Activated CD8-positive, alpha-beta T cell treated with anti-CD3 and anti-CD28 coated beads, Interleukin-2, amount 10 ng/mL, durations not matched to agents 7 days and 5 days (primary cell): ENCODE data around the gene PDIA6. TPM values are rescaled to one million over a fixed set of nuclear protein-coding genes. Genes with fewer than 3 reads are reported as not detected.

Experiments used
- ATAC-seq: fragments of 150-1000 bp; cut with Tn5 transposase; one replicate; pipeline ENCODE4 v1.10.0; 2021; ENCODE audit warnings: moderate library complexity
- CTCF ChIA-PET: fragments of 350-600 bp; sonication (Branson Sonifier 250); formaldehyde crosslinking; loops from one replicate; lab custom pipeline; 2021; ENCODE audit warnings: antibody characterized with exemption; lab: Charles Lee
- POLR2A ChIA-PET: fragments of 350-600 bp; sonication (Branson Sonifier 250); formaldehyde crosslinking; loops from one replicate; lab custom pipeline; 2021; ENCODE audit warnings: antibody characterized with exemption; lab: Charles Lee
- DNase-seq: peaks from one replicate; pipeline ENCODE4 v3.0.0-alpha.2; 2020
- H3K27ac Mint-ChIP-seq: one replicate; pipeline ENCODE4 v1.8.0; 2021; ENCODE audit warnings: mild to moderate bottlenecking, mixed read lengths
- H3K27me3 Mint-ChIP-seq: one replicate; pipeline ENCODE4 v1.8.0; 2021; ENCODE audit warnings: low read depth, mixed read lengths
- H3K36me3 Mint-ChIP-seq: one replicate; pipeline ENCODE4 v1.8.0; 2021; ENCODE audit warnings: low read depth, mixed read lengths
- H3K4me1 Mint-ChIP-seq: one replicate; pipeline ENCODE4 v1.8.0; 2021; ENCODE audit warnings: low read depth, mixed read lengths
- H3K4me3 Mint-ChIP-seq: one replicate; pipeline ENCODE4 v1.8.0; 2021; ENCODE audit warnings: mild to moderate bottlenecking, mixed read lengths
- H3K9me3 Mint-ChIP-seq: one replicate; pipeline ENCODE4 v1.8.0; 2022; ENCODE audit warnings: mixed read lengths; ENCODE audit not compliant: insufficient read depth
- total RNA-seq, 2 experiments: library from RNA; stranded (reverse); gene quantifications; one replicate each; pipeline ENCODE4 v1.2.3, GENCODE V29; 2021

The PDIA6 gene
- total RNA-seq, 2 experiments from 2014 or later: 131 to 138 TPM

DNA sequence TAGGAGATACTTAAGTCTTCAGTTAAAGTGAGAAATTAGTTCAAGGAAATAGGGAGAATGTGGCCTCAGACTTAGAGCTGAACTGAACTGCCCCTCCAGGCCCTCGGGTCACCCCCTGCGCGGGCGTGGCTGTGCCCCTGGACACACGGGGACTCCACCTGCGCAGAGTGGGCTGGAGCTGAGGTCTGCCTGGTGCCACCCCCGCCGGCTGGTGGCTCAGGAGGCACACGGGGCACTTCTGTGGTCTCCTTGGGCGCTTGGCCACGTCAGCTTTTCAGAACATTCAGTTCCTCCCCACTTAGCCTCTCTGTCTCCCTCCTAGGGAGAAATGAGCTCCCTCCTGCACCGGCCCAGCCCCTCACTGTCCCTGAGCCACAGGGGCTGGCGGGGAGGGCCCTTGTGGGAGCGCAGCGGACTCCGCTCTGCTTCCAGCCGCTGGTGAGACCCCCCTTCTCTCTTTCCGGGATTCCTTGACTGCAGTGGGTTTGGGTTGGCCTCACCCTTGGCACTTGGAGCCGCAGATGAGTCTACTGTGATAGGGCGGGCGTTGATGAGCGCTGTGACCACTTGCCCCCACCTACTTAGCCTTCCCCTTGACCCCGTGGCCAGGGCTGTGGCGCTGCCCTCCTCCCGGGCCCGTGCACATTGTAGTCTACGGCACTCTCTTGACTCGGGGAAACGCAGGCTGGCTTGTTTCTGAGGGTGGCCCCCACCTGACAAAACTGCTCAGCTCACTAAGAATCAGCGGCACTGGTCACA, 18.2 kb upstream of the PDIA6 start:
- H3K36me3 Mint-ChIP-seq: no peaks in the 10 kb centered on the region
- H3K4me3 Mint-ChIP-seq: no peak overlapping the region
- CTCF ChIA-PET: interaction anchor here (0.9 to 4.3 kb wide), 5 partner anchors 8 to 616 kb away, joined by 3 to 51 read pairs (median 4); a partner anchor contains a TSS
- DNase-seq: no peak
- H3K27ac Mint-ChIP-seq: no peak overlapping the region
- no peaks in the 10 kb centered on the region for H3K9me3 Mint-ChIP-seq
- POLR2A ChIA-PET: interaction anchor here (0.7 kb wide), 1 partner anchor 135 kb away, joined by 3 read pairs; no protein-coding TSS in a partner anchor
- peaks cover 5% of the 10 kb centered on the region for H3K4me1 Mint-ChIP-seq
- H3K27me3 Mint-ChIP-seq: peaks cover 19% of the 10 kb centered on the region
- no peak for ATAC-seq

DNA sequence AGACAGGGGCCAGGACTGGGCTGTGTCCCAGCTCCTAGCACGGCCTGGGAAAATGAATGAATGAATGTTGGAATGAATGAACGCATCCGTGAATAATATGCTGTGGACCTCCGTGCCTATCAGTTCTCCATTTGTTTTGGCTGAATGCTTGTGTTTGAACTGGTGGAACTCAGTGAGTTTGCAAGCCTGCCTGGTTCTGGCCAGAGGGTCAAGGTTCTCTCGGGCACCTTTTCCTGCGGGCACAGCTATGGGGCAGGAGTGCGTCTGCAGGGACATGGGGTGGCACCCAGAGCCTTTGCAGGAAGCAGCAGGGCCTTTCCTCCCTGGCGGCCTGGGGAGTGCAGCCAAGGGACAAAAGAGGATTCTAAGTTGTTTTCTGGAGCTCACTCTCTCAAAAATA, 17.6 kb upstream of the PDIA6 start:
- Mint-ChIP-seq H3K9me3 (no peaks in the 10 kb centered on the region), H3K27me3 (peaks cover 23% of the 10 kb centered on the region), H3K4me1 (peaks cover 5% of the 10 kb centered on the region), H3K36me3 (no peaks in the 10 kb centered on the region), H3K4me3 (no peak overlapping the region), H3K27ac (no peak overlapping the region)
- ChIA-PET POLR2A (interaction anchor here (0.7 kb wide), 1 partner anchor 136 kb away, joined by 3 read pairs; no protein-coding TSS in a partner anchor), CTCF (interaction anchor here (2.2 to 4.3 kb wide), 2 partner anchors 295 to 301 kb away, joined by 11 to 51 read pairs; a partner anchor contains a TSS)
- ATAC-seq: no peak
- DNase-seq: no peak

DNA sequence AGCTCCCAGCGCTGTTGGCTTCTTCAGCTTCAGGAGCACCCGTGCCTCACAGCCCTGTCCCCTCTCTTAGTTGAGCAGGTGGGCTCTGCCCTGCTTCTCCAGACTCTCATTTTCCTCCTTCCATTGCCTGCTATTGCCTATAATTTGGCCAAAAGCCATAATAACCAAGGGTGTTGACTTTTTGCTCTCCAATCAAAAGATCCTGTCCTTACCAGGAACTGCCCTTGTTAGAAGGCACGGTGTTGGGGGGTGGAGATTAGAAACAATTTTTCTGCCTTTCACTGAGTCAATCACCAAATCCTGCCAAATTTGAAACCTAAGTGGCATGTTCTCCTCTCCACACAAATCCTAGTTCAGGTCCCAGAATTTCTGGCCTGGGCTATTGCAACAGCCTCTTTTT, 16.7 kb upstream of the PDIA6 start:
- no peak overlapping the region for H3K27ac Mint-ChIP-seq
- H3K4me1 Mint-ChIP-seq: peaks cover 5% of the 10 kb centered on the region
- DNase-seq (no peak), ATAC-seq (no peak)
- ChIA-PET POLR2A (no interaction called here), CTCF (interaction anchor here (2.2 to 4.3 kb wide), 2 partner anchors 295 to 302 kb away, joined by 11 to 51 read pairs; a partner anchor contains a TSS)
- H3K36me3 Mint-ChIP-seq: no peaks in the 10 kb centered on the region
- no peak overlapping the region for H3K4me3 Mint-ChIP-seq
- peaks cover 32% of the 10 kb centered on the region for H3K27me3 Mint-ChIP-seq
- no peaks in the 10 kb centered on the region for H3K9me3 Mint-ChIP-seq

DNA sequence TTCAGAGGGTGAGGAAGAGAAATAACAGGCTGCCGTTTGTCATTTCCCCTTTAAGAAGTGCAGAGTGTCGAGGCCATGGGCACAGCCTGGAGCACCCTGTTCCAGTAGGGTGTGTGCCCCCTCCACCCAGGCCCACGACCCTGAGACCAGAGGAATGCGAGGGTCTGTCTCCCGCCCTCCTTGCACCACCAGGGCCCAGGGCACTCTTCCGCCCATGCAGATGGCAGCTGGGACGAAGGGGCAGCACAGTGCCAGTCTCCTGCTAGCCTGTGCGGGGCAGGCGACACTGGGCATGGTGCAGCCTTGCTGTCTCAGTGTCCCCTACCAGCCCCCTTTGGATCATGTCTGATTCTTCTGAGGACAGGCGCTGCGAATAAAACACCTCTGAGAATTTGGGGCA, 15.8 kb upstream of the PDIA6 start:
- no peaks in the 10 kb centered on the region for H3K9me3 Mint-ChIP-seq
- ChIA-PET CTCF (no interaction called here), POLR2A (no interaction called here)
- no peaks in the 10 kb centered on the region for H3K36me3 Mint-ChIP-seq
- ATAC-seq (no peak), DNase-seq (no peak)
- H3K27me3 Mint-ChIP-seq: peaks cover 34% of the 10 kb centered on the region
- peaks cover 5% of the 10 kb centered on the region for H3K4me1 Mint-ChIP-seq
- H3K27ac Mint-ChIP-seq: no peak overlapping the region
- no peak overlapping the region for H3K4me3 Mint-ChIP-seq

DNA sequence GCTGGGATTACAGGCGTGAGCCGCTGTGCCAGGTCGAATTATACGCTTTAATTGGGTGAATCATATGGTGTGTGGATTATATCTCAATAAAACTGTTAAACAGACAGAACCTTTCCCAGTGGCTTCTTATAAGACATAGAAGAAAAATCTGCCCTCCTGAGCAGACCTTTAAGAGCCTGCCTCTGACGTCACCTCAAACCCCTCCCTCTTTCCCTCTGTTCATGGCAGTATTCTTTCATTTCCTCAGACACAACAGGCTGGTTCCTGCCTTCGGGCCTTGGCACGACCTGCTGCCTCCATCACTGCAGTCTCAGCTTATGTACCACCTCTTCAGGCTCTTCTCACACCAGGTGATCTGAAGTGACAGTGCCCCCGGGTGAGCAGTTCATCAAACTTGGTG, 14.0 kb upstream of the PDIA6 start:
- H3K27me3 Mint-ChIP-seq: peaks cover 36% of the 10 kb centered on the region
- no peak for ATAC-seq
- no peaks in the 10 kb centered on the region for H3K36me3 Mint-ChIP-seq
- no peaks in the 10 kb centered on the region for H3K4me1 Mint-ChIP-seq
- no peaks in the 10 kb centered on the region for H3K9me3 Mint-ChIP-seq
- ChIA-PET CTCF (no interaction called here), POLR2A (no interaction called here)
- no peak for DNase-seq
- no peak overlapping the region for H3K27ac Mint-ChIP-seq
- H3K4me3 Mint-ChIP-seq: no peak overlapping the region

DNA sequence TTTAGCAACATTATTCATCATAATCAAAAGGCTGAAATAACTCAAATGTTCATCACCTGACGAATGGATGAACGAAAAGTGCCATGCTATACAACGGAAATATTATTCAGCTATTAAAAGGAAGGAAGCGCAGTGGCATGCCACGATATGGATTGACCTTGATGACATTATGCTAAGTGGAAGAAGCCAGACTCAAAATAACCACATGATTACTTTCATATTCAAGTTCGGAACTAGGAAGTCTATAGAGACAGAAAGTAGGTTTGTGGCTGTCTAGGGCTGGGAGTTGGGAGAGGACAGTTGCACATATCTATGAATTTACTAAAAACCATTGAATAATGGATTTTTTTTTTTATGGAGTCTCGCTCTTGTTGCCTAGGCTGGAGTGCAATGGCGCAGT, 13.4 kb upstream of the PDIA6 start:
- Mint-ChIP-seq H3K9me3 (no peaks in the 10 kb centered on the region), H3K27ac (no peak overlapping the region), H3K4me1 (no peaks in the 10 kb centered on the region), H3K27me3 (peaks cover 37% of the 10 kb centered on the region), H3K4me3 (no peak overlapping the region), H3K36me3 (no peaks in the 10 kb centered on the region)
- ChIA-PET POLR2A (no interaction called here), CTCF (no interaction called here)
- ATAC-seq (no peak), DNase-seq (no peak)

DNA sequence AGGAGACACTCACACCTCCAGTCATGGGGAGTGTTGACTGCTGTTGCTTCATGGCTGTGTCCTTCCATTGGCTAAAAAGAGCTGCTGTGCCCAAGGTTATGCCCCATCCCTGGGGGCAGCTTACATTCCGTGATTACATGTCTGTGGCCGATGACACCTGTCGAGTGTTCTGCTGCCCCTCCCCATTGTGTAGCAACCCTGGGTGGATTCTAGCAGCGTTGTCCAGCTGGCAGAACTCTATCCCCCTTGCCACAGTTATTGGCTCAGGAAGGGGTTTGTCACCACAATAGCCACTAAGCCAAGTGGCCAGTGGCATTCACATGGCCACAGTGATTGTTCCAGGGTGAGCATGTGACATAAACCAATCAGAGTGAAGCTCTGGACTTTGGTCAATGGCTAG, 11.6 kb upstream of the PDIA6 start:
- no peak for DNase-seq

DNA sequence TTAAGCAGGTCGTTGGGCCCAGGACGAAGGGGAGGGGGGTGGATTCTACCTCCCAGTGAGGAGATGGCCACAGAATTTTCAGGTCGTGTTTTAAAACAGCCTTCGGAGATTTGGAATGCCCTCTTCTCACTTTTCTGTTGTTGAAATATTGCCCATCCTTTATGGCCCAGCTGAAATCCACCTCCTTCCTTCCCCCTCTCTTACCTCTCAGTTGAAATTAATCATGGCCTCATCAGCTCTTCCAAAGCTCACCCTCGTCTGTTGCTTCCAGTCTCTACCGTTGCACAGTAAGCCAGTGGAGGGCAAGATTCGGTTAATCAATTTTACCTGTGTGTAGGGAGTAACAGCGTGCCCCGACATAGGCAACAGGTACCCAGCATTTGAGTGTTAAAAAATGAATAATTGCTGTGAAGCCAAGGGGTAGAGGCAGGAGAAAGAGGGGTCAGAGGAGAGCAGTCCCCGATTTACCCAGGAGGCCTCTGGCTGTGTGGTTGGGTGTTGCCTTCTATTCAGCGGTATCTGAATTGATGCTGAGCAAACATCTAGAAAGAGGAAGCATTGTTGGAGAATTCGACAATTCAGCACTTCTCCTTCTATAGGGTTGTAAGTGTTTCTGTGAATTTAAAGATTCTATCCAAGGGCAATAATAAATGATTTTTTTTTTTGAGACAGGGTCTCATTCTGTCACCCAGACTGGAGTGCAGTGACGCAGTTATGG, 8.6 kb upstream of the PDIA6 start:
- ChIA-PET CTCF (interaction anchor here (1.1 to 1.8 kb wide), 2 partner anchors 12 to 13 kb away, joined by 4 to 5 read pairs; no protein-coding TSS in a partner anchor), POLR2A (no interaction called here)
- H3K27ac Mint-ChIP-seq: no peak overlapping the region
- H3K4me3 Mint-ChIP-seq: no peak overlapping the region
- H3K27me3 Mint-ChIP-seq: peaks cover 60% of the 10 kb centered on the region
- H3K36me3 Mint-ChIP-seq: no peaks in the 10 kb centered on the region
- DNase-seq: no peak
- ATAC-seq: no peak
- H3K4me1 Mint-ChIP-seq: no peaks in the 10 kb centered on the region
- H3K9me3 Mint-ChIP-seq: no peaks in the 10 kb centered on the region

More for the DNA sequence above, 11.6 kb upstream of the PDIA6 start:
- ChIA-PET CTCF (interaction anchor here (3.0 kb wide), 1 partner anchor 9 kb away, joined by 25 read pairs; no protein-coding TSS in a partner anchor), POLR2A (no interaction called here)
- Mint-ChIP-seq H3K36me3 (no peaks in the 10 kb centered on the region), H3K27me3 (peaks cover 48% of the 10 kb centered on the region), H3K4me3 (no peak overlapping the region), H3K4me1 (no peaks in the 10 kb centered on the region), H3K27ac (no peak overlapping the region), H3K9me3 (no peaks in the 10 kb centered on the region)
- ATAC-seq: no peak

DNA sequence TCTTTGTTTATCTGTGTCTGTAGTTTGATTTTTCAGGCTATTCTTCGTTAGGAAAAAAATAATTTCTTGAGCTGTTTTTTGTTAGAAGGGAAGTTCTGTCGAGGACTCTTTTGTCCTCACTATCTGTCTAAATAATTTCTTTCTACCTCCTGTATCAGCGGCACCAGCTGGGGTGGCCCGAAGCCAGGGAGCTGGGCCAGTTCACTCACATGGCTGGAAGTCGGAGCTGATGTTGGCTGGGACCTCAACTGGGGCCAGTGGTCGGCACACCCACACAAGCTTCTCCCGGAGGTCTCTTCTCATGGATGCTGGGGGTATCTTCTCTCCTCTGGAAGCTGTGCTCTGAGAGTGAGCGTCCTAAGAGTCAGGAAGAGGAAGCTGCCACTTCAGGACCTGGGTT, 8.0 kb upstream of the PDIA6 start:
- H3K4me3 Mint-ChIP-seq: no peak overlapping the region
- peaks cover 59% of the 10 kb centered on the region for H3K27me3 Mint-ChIP-seq
- POLR2A ChIA-PET: no interaction called here
- ATAC-seq: no peak
- no peaks in the 10 kb centered on the region for H3K4me1 Mint-ChIP-seq
- H3K27ac Mint-ChIP-seq: no peak overlapping the region
- H3K36me3 Mint-ChIP-seq: no peaks in the 10 kb centered on the region
- DNase-seq: no peak
- H3K9me3 Mint-ChIP-seq: no peaks in the 10 kb centered on the region
- CTCF ChIA-PET: interaction anchor here (1.1 to 1.8 kb wide), 2 partner anchors 12 to 13 kb away, joined by 4 to 5 read pairs; no protein-coding TSS in a partner anchor

DNA sequence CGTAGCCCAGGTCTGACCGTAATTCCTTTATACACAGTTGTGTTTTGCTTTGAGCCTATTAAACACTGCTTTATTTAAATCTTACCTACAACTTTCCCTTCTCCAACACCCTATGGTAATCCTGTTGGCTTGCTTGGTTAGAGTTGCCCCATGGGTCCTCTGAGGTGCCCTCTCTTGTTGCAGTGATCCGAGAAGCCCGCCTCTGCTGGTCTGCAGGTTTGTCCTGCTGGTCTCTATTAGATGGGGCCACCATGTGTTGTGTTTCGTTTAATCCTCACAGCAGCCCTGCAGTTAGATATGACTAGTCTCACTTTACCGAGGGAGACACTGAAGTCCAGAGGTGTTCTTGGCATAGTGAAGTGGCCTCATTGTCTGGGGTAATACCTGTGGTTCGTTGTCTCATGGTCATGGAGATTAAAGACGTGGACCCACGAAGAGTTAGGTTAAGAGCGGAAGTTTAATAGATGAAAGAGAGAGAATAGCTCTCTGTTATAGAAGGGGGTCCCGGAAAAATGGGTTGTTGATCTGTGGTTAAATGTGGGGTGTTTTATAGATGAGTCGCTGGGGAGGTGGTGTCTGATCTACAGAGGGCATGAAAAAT, 7.2 kb upstream of the PDIA6 start:
- Mint-ChIP-seq H3K27ac (no peak overlapping the region), H3K27me3 (peaks cover 54% of the 10 kb centered on the region), H3K4me1 (no peaks in the 10 kb centered on the region), H3K9me3 (no peaks in the 10 kb centered on the region), H3K4me3 (no peak overlapping the region), H3K36me3 (no peaks in the 10 kb centered on the region)
- POLR2A ChIA-PET: no interaction called here
- no peak for ATAC-seq
- CTCF ChIA-PET: interaction anchor here (1.8 kb wide), 1 partner anchor 13 kb away, joined by 5 read pairs; no protein-coding TSS in a partner anchor
- no peak for DNase-seq

DNA sequence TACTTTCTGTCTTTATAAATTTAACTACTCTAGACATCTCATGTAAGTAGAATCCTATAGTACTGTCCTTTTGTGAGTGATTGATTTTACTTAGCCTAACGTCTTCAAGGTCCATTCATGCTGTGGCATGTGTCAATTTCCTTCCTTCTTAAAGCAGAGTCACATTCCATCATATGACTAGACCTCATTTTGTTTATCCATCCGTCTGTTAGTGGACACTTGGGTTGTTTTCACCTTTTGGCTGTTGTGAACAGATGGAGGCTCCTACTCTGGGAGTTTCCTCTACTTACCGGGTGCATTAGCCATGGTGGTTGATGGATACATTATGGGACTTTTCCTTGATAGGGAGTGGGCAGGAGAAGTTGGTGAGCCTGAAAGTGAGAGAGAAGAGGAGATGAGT, 6.4 kb upstream of the PDIA6 start:
- no peak overlapping the region for H3K27ac Mint-ChIP-seq
- ChIA-PET CTCF (interaction anchor here (0.6 to 0.8 kb wide), 2 partner anchors 14 to 396 kb away, joined by 3 read pairs; no protein-coding TSS in a partner anchor), POLR2A (interaction anchor here (0.7 kb wide), 1 partner anchor 237 kb away, joined by 3 read pairs; no protein-coding TSS in a partner anchor)
- H3K36me3 Mint-ChIP-seq: no peaks in the 10 kb centered on the region
- H3K4me3 Mint-ChIP-seq: no peak overlapping the region
- H3K9me3 Mint-ChIP-seq: no peaks in the 10 kb centered on the region
- peaks cover 46% of the 10 kb centered on the region for H3K27me3 Mint-ChIP-seq
- DNase-seq (no peak), ATAC-seq (no peak)
- no peaks in the 10 kb centered on the region for H3K4me1 Mint-ChIP-seq
